HepG2 (cell line): ENCODE data around the gene TNP2. TPM values are rescaled to one million over a fixed set of nuclear protein-coding genes. Genes with fewer than 3 reads are reported as not detected.

Source experiments
- ARHGAP35 ChIP-seq: sonication (generic); formaldehyde crosslinking; IDR thresholded peaks from 2 replicates; pipeline ENCODE4 v1.9.0; 2022; ENCODE audit warnings: mild to moderate bottlenecking, inconsistent platforms, moderate library complexity, missing genetic modification reagents, borderline replicate concordance
- DNMT1 ChIP-seq: sonication (generic); formaldehyde crosslinking; IDR thresholded peaks from 2 replicates; pipeline ENCODE4 v1.5.1; 2020; ENCODE audit warnings: mild to moderate bottlenecking, missing genetic modification reagents
- HES4 ChIP-seq: sonication (generic); formaldehyde crosslinking; IDR thresholded peaks from 2 replicates; pipeline ENCODE4 v1.9.0; 2021; ENCODE audit warnings: mild to moderate bottlenecking, missing genetic modification reagents, borderline replicate concordance
- KDM2A ChIP-seq: sonication (generic); formaldehyde crosslinking; IDR thresholded peaks from 2 replicates; pipeline ENCODE4 v1.4.0; 2020; ENCODE audit warnings: low read depth, missing genetic modification reagents, borderline replicate concordance
- SKI ChIP-seq: fragments of 450-650 bp; IDR thresholded peaks from one replicate; pipeline ENCODE4 v1.6.1; 2018; ENCODE audit warnings: mild to moderate bottlenecking; ENCODE audit not compliant: partially characterized antibody
- ZKSCAN1 ChIP-seq: fragments of 150-350 bp; IDR thresholded peaks from 2 replicates; pipeline ENCODE4 v1.6.1; 2014; ENCODE audit warnings: low read length
- ZNF563 ChIP-seq: sonication (generic); formaldehyde crosslinking; IDR thresholded peaks from 2 replicates; pipeline ENCODE4 v1.8.0; 2022; ENCODE audit warnings: mild to moderate bottlenecking, moderate library complexity, missing genetic modification reagents
- ZNF768 ChIP-seq: sonication (generic); formaldehyde crosslinking; IDR thresholded peaks from 2 replicates; pipeline ENCODE4 v1.4.0; 2020; ENCODE audit warnings: missing genetic modification reagents
- polyA plus RNA-seq, 8 experiments: library from polyadenylated mRNA; depleted of rRNA in 3 of 8; stranded (reverse) in 7 of 8; unstranded in 1 of 8; fragments of >200 nt; fragmentation: Illumina TruSeq in 4 of 8; extraction: Trizol in 4 of 8; gene quantifications; 2 replicates each; pipeline versions ENCODE4 v1.2.1 to v1.2.3, GENCODE V29; 2011 to 2016; ENCODE audit warnings: low read depth in 4 of 8, missing spikeins in 1 of 8, mixed read lengths in 1 of 8; ENCODE audit not compliant: insufficient read depth in 1 of 8
- total RNA-seq, 5 experiments: library from RNA; depleted of rRNA; stranded (reverse); fragments of >200 nt; fragmentation: Illumina TruSeq; extraction: Trizol; gene quantifications; 2 replicates each; pipeline ENCODE4 v1.2.3, GENCODE V29; 2016; ENCODE audit warnings: low read depth in 1 of 5
- TF ChIP-seq, protein P1 (sequence below): sonication (generic); formaldehyde crosslinking; IDR thresholded peaks from 2 replicates; pipeline ENCODE4 v1.5.1; 2020; ENCODE audit warnings: missing genetic modification reagents, mild to moderate bottlenecking, borderline replicate concordance
- TF ChIP-seq, protein P2 (sequence below): sonication (generic); formaldehyde crosslinking; IDR thresholded peaks from 2 replicates; pipeline ENCODE4 v1.5.0; 2020; ENCODE audit warnings: mild to moderate bottlenecking, missing genetic modification reagents
- TF ChIP-seq, protein P3 (sequence below): sonication (generic); formaldehyde crosslinking; IDR thresholded peaks from 2 replicates; pipeline ENCODE4 v1.4.0; 2020; ENCODE audit warnings: low read depth, mild to moderate bottlenecking, missing genetic modification reagents
- TF ChIP-seq, protein P4 (sequence below): sonication (generic); formaldehyde crosslinking; IDR thresholded peaks from 2 replicates; pipeline ENCODE4; 2020; ENCODE audit warnings: missing genetic modification reagents, mild to moderate bottlenecking, borderline replicate concordance
- TF ChIP-seq, protein P5 (sequence below): sonication (generic); formaldehyde crosslinking; IDR thresholded peaks from 2 replicates; pipeline ENCODE4 v1.4.0; 2020; ENCODE audit warnings: missing genetic modification reagents, borderline replicate concordance
- TF ChIP-seq, protein P6 (sequence below): IDR thresholded peaks from 2 replicates; pipeline ENCODE4 v1.6.1; 2012; ENCODE audit warnings: inconsistent platforms

Gene TNP2
- total and polyA plus RNA-seq, 2 of the 13 experiments (the other 11 are each of a cell fraction or from before 2014, with no cell fraction given): not detected

DNA sequence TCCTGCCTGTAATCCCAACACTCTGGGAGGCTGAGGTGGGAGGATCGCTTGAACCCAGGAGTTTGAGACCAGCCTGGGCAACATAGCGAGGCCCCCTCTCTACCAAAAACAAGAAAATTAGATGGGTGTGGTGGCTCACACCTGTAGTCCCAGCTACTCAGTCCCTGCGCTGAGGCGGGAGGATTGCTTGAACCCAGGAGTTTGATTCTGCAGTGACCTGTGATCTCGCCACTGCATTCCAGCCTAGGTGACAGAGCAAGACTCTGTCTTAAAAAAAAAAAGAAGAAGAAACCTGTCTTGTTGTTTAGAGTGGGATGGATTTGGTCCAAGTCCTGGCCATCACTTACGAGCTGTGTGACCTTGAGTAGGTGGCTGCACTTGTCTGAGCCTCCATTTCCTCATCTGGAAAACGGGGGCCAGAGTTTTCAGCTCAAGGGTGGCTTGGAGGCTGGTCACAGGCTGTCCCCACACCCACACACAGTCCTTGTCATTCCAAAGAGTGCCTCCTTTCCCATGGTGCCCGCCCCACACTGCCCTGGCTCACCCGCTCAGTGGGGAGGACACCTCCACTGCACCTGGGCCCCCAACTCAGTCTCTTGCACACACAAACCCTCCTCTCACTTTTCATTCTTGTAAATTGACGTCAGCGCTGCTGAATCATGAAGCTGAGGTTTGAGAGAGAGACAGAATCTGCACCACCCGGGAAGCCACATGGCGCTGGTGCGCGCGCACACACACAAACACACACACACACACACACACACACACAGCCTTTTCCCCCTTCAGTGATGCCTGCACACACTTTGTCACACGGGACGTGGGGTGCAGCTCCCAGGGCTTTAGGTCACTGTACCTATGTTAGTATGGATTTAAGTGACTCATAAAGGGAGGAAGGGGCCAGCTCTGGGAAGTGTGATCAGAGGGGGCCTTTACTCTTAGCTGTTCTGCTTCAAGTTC is 17.3 kb downstream of the TNP2 start (continued):
- TF ChIP-seq ZNF768 (CRISPR knock-in tag) (peak; percentile 94), DNMT1 (CRISPR knock-in tag) (peak; percentile 69; the same call in 1 of the 2 replicates), KDM2A (0 out of 2 replicates have a peak, but pooled peaks have one; percentile 27), ZKSCAN1 (0 out of 2 replicates have a peak, but pooled peaks have one; percentile 7), ARHGAP35 (CRISPR knock-in tag) (peak; percentile 40; the same call in 1 of the 2 replicates), ZNF563 (CRISPR knock-in tag) (0 out of 2 replicates have a peak, but pooled peaks have one; percentile 46), SKI (no peak), HES4 (CRISPR knock-in tag) (0 out of 2 replicates have a peak, but pooled peaks have one; percentile 36)
- TF ChIP-seq, protein P1, sequence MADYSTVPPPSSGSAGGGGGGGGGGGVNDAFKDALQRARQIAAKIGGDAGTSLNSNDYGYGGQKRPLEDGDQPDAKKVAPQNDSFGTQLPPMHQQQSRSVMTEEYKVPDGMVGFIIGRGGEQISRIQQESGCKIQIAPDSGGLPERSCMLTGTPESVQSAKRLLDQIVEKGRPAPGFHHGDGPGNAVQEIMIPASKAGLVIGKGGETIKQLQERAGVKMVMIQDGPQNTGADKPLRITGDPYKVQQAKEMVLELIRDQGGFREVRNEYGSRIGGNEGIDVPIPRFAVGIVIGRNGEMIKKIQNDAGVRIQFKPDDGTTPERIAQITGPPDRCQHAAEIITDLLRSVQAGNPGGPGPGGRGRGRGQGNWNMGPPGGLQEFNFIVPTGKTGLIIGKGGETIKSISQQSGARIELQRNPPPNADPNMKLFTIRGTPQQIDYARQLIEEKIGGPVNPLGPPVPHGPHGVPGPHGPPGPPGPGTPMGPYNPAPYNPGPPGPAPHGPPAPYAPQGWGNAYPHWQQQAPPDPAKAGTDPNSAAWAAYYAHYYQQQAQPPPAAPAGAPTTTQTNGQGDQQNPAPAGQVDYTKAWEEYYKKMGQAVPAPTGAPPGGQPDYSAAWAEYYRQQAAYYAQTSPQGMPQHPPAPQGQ (CRISPR knock-in tag): 0 out of 2 replicates have a peak, but pooled peaks have one; percentile 12
- TF ChIP-seq, protein P2, sequence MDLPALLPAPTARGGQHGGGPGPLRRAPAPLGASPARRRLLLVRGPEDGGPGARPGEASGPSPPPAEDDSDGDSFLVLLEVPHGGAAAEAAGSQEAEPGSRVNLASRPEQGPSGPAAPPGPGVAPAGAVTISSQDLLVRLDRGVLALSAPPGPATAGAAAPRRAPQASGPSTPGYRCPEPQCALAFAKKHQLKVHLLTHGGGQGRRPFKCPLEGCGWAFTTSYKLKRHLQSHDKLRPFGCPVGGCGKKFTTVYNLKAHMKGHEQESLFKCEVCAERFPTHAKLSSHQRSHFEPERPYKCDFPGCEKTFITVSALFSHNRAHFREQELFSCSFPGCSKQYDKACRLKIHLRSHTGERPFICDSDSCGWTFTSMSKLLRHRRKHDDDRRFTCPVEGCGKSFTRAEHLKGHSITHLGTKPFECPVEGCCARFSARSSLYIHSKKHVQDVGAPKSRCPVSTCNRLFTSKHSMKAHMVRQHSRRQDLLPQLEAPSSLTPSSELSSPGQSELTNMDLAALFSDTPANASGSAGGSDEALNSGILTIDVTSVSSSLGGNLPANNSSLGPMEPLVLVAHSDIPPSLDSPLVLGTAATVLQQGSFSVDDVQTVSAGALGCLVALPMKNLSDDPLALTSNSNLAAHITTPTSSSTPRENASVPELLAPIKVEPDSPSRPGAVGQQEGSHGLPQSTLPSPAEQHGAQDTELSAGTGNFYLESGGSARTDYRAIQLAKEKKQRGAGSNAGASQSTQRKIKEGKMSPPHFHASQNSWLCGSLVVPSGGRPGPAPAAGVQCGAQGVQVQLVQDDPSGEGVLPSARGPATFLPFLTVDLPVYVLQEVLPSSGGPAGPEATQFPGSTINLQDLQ (CRISPR knock-in tag): no peak
- TF ChIP-seq, protein P3, sequence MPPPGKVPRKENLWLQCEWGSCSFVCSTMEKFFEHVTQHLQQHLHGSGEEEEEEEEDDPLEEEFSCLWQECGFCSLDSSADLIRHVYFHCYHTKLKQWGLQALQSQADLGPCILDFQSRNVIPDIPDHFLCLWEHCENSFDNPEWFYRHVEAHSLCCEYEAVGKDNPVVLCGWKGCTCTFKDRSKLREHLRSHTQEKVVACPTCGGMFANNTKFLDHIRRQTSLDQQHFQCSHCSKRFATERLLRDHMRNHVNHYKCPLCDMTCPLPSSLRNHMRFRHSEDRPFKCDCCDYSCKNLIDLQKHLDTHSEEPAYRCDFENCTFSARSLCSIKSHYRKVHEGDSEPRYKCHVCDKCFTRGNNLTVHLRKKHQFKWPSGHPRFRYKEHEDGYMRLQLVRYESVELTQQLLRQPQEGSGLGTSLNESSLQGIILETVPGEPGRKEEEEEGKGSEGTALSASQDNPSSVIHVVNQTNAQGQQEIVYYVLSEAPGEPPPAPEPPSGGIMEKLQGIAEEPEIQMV (CRISPR knock-in tag): peak; percentile 19; the same call in 1 of the 2 replicates
- TF ChIP-seq, protein P4, sequence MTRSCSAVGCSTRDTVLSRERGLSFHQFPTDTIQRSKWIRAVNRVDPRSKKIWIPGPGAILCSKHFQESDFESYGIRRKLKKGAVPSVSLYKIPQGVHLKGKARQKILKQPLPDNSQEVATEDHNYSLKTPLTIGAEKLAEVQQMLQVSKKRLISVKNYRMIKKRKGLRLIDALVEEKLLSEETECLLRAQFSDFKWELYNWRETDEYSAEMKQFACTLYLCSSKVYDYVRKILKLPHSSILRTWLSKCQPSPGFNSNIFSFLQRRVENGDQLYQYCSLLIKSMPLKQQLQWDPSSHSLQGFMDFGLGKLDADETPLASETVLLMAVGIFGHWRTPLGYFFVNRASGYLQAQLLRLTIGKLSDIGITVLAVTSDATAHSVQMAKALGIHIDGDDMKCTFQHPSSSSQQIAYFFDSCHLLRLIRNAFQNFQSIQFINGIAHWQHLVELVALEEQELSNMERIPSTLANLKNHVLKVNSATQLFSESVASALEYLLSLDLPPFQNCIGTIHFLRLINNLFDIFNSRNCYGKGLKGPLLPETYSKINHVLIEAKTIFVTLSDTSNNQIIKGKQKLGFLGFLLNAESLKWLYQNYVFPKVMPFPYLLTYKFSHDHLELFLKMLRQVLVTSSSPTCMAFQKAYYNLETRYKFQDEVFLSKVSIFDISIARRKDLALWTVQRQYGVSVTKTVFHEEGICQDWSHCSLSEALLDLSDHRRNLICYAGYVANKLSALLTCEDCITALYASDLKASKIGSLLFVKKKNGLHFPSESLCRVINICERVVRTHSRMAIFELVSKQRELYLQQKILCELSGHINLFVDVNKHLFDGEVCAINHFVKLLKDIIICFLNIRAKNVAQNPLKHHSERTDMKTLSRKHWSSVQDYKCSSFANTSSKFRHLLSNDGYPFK: peak; percentile 53; the same call in 1 of the 2 replicates
- TF ChIP-seq, protein P5, sequence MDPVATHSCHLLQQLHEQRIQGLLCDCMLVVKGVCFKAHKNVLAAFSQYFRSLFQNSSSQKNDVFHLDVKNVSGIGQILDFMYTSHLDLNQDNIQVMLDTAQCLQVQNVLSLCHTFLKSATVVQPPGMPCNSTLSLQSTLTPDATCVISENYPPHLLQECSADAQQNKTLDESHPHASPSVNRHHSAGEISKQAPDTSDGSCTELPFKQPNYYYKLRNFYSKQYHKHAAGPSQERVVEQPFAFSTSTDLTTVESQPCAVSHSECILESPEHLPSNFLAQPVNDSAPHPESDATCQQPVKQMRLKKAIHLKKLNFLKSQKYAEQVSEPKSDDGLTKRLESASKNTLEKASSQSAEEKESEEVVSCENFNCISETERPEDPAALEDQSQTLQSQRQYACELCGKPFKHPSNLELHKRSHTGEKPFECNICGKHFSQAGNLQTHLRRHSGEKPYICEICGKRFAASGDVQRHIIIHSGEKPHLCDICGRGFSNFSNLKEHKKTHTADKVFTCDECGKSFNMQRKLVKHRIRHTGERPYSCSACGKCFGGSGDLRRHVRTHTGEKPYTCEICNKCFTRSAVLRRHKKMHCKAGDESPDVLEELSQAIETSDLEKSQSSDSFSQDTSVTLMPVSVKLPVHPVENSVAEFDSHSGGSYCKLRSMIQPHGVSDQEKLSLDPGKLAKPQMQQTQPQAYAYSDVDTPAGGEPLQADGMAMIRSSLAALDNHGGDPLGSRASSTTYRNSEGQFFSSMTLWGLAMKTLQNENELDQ (CRISPR knock-in tag): peak; percentile 36; the same call in 1 of the 2 replicates
- TF ChIP-seq, protein P6, sequence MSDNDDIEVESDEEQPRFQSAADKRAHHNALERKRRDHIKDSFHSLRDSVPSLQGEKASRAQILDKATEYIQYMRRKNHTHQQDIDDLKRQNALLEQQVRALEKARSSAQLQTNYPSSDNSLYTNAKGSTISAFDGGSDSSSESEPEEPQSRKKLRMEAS: peak; percentile 20; the same call in 1 of the 2 replicates
